Epithelial cell of proximal tubule (primary cell): ENCODE data around the gene CEACAM21. TPM values are rescaled to one million over a fixed set of nuclear protein-coding genes. Genes with fewer than 3 reads are reported as not detected.
"Not testable (repeated sequence)": the region's sequence is repeated elsewhere in the genome, so short reads cannot be mapped to it uniquely, and the experiment has no call there.

Source experiments
- DNase-seq: peaks from one replicate; pipeline ENCODE4 v3.0.0-alpha.2; 2011; ENCODE audit warnings: low read depth
- H3K4me3 ChIP-seq: 2 replicates; pipeline ENCODE4 v1.5.1; 2011; ENCODE audit warnings: low read depth, mild to moderate bottlenecking, low read length
- total RNA-seq: library from RNA; depleted of rRNA; stranded (reverse); fragments of >200 nt; gene quantifications from 2 replicates; pipeline ENCODE4 v1.2.3, GENCODE V29; 2015
- TF ChIP-seq, protein P1 (sequence below): conservative IDR thresholded peaks from 2 replicates; pipeline ENCODE4 v1.5.1; 2012; ENCODE audit warnings: low read depth, mild to moderate bottlenecking, low read length

The CEACAM21 gene
- total RNA-seq, 1 donor from 2014 or later: not detected

DNA sequence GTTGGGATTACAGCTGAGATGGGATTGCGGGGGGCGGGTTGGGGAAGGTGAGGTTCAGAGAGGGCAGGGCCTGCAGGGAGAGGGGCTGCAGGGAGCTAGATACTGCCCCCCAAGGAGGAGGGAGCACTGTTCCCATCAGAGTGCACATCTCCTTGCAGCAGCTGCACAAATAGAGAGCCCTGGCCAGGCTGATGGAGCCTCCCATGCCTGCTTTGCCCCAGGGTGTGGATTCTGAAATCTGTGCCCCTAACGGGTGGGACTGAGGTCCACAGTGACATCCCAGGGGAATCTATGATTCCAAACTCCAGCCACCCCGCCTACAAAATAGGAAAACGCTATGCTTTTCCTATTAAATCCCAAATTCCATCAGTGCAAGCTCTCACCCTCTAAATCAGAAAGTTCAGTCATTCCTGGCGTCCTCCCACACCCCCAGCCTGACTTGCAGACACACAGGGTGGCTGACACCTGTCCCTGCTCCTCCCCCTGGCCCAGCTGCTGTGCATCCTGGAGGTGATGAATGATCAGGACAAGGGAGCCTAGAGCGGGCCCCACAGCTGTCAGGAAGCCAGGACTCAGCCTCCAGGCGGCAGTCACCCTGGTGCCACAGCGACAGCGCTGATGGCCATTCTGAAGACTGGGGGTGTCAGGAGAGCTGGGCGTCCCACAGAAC, 6.3 kb upstream of the CEACAM21 start:
- TF ChIP-seq, protein P1, sequence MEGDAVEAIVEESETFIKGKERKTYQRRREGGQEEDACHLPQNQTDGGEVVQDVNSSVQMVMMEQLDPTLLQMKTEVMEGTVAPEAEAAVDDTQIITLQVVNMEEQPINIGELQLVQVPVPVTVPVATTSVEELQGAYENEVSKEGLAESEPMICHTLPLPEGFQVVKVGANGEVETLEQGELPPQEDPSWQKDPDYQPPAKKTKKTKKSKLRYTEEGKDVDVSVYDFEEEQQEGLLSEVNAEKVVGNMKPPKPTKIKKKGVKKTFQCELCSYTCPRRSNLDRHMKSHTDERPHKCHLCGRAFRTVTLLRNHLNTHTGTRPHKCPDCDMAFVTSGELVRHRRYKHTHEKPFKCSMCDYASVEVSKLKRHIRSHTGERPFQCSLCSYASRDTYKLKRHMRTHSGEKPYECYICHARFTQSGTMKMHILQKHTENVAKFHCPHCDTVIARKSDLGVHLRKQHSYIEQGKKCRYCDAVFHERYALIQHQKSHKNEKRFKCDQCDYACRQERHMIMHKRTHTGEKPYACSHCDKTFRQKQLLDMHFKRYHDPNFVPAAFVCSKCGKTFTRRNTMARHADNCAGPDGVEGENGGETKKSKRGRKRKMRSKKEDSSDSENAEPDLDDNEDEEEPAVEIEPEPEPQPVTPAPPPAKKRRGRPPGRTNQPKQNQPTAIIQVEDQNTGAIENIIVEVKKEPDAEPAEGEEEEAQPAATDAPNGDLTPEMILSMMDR: no peak
- DNase-seq: no peak
- no peak overlapping the region for H3K4me3 ChIP-seq

DNA sequence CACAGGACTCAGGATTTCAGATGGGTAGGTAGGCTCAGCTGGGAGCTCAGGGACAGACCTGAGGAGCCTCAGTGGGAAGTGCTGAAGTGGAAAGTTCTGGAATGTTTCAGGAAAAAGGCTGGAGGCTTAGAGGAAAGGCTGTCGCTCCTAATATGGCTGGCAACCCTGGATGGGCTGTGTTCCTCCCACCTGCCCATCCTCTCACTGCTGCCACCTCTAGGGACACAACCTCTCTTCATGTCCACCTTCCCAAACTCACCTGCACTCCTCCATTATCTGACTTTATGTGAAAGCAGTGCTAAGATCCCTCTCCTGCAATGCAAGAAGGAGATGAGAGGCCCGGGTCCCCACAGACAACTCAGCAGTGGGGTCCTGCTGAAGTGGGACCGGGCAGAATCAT, 5.8 kb upstream of the CEACAM21 start:
- TF ChIP-seq, protein P1: no peak
- DNase-seq: no peak
- H3K4me3 ChIP-seq: no peak overlapping the region

- TF ChIP-seq, protein P1: peak; percentile 96
- no peak overlapping the region for H3K4me3 ChIP-seq
- no peak for DNase-seq
These were observed 5.3 kb upstream of the CEACAM21 start for GRCh38 chr19:41570639-41571112.

- DNase-seq: no peak
- no peak overlapping the region for H3K4me3 ChIP-seq
- TF ChIP-seq, protein P1: no peak
These were observed 1.3 kb downstream of the CEACAM21 start for GRCh38 chr19:41577144-41577830.

GRCh38 chr19:41577833-41578232, 1.9 kb downstream of the CEACAM21 start:
- TF ChIP-seq, protein P1: no peak
- no peak for DNase-seq
- no peak overlapping the region for H3K4me3 ChIP-seq

DNA sequence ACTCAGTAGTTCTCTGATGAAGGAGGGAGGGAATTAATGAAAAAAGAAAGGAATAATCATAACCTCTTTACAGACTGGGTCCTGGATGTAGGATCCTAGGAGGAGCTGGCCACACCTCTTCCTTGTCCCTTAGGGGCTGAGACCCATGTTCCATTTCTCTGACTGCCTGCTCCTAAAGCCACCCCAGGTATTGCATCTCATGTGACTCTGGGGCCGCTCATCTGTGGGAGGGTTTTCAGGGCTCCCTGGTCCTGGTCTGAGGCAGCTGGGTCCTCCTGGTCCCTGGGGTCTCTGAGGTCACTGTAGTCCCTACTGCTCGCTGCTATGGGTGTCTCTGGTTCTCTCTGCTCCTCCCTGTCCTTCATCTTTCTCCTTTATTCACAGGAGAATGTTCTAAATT, 2.9 kb downstream of the CEACAM21 start:
- no peak overlapping the region for H3K4me3 ChIP-seq
- TF ChIP-seq, protein P1: no peak
- no peak for DNase-seq

DNA sequence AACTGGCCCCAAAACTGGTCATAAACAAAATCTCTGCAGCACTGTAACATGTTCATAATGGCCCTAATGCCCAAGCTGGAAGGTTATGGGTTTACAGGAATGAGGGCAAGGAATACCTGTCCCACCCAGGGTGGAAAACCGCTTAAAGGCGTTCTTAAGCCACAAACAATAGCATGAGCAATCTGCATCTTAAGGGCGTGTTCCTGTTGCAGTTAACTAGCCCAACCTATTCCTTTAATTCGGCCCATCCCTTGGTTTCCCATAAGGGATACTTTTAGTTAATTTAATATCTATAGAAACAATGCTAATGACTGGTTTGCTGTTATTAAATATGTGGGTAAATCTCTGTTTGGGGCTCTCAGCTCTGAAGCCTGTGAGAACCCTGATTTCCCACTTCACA, 5.1 kb downstream of the CEACAM21 start:
- not testable (repeated sequence) for H3K4me3 ChIP-seq, DNase-seq

- not testable (repeated sequence) for H3K4me3 ChIP-seq, DNase-seq
These were observed 6.7 kb downstream of the CEACAM21 start for GRCh38 chr19:41582577-41583182.
